ENCODE results near the gene TMPRSS12. TPM values are rescaled to one million over a fixed set of nuclear protein-coding genes. Genes with fewer than 3 reads are reported as not detected.
"Not testable (repeated sequence)": the region's sequence is repeated elsewhere in the genome, so short reads cannot be mapped to it uniquely, and the experiment has no call there.

TMPRSS12 gene
- total RNA-seq, 3 donors from 2014 or later = not detected

GRCh38 chr12:50882563-50882962, 39.8 kb downstream of the TMPRSS12 start:
- DNase-seq = no peak
- no peak for ATAC-seq
- Histone ChIP-seq H3K36me3 (ENCODE audit: low read depth) (no peaks in the 10 kb centered on the region), H3K9me3 (no peaks in the 10 kb centered on the region), H3K4me3 (no peak overlapping the region), H3K4me1 (ENCODE audit: low read depth) (no peaks in the 10 kb centered on the region)
- intact Hi-C loops (cut with DNase I, micrococcal nuclease) = no loop called here
- TF ChIP-seq, protein P1, sequence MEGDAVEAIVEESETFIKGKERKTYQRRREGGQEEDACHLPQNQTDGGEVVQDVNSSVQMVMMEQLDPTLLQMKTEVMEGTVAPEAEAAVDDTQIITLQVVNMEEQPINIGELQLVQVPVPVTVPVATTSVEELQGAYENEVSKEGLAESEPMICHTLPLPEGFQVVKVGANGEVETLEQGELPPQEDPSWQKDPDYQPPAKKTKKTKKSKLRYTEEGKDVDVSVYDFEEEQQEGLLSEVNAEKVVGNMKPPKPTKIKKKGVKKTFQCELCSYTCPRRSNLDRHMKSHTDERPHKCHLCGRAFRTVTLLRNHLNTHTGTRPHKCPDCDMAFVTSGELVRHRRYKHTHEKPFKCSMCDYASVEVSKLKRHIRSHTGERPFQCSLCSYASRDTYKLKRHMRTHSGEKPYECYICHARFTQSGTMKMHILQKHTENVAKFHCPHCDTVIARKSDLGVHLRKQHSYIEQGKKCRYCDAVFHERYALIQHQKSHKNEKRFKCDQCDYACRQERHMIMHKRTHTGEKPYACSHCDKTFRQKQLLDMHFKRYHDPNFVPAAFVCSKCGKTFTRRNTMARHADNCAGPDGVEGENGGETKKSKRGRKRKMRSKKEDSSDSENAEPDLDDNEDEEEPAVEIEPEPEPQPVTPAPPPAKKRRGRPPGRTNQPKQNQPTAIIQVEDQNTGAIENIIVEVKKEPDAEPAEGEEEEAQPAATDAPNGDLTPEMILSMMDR (IDR thresholded peaks at IDR 0.05) = no peak

DNA sequence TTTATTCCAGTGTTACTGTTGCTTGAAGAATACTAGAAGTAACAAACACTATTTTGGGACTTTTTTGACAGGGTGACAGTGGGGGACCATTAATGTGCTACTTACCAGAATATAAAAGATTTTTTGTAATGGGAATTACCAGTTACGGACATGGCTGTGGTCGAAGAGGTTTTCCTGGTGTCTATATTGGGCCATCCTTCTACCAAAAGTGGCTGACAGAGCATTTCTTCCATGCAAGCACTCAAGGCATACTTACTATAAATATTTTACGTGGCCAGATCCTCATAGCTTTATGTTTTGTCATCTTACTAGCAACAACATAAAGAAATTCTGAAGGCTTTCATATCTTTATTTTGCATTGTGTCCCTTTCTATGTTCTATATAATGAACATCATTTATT, 44.5 kb downstream of the TMPRSS12 start:
- Histone ChIP-seq H3K4me3 (no peak overlapping the region), H3K36me3 (ENCODE audit: low read depth) (no peaks in the 10 kb centered on the region), H3K9me3 (no peaks in the 10 kb centered on the region), H3K4me1 (ENCODE audit: low read depth) (no peaks in the 10 kb centered on the region)
- TF ChIP-seq, protein P1 (IDR thresholded peaks at IDR 0.05) = no peak
- intact Hi-C loops (cut with DNase I, micrococcal nuclease) = no loop called here
- ATAC-seq (no peak), DNase-seq (no peak)

GRCh38 chr12:50888666-50889065, 45.9 kb downstream of the TMPRSS12 start:
- ATAC-seq (no peak), DNase-seq (no peak)
- Histone ChIP-seq H3K4me3 (no peak overlapping the region), H3K36me3 (ENCODE audit: low read depth) (no peaks in the 10 kb centered on the region), H3K9me3 (no peaks in the 10 kb centered on the region), H3K4me1 (ENCODE audit: low read depth) (no peaks in the 10 kb centered on the region)
- intact Hi-C loops (cut with DNase I, micrococcal nuclease) = no loop called here
- TF ChIP-seq, protein P1 (IDR thresholded peaks at IDR 0.05) = no peak

- Histone ChIP-seq H3K4me3 (no peak overlapping the region), H3K36me3 (ENCODE audit: low read depth) (no peaks in the 10 kb centered on the region), H3K9me3 (peaks cover 2% of the 10 kb centered on the region), H3K4me1 (ENCODE audit: low read depth) (no peaks in the 10 kb centered on the region)
- intact Hi-C loops (cut with DNase I, micrococcal nuclease) = no loop called here
- DNase-seq (no peak), ATAC-seq (no peak)
- TF ChIP-seq, protein P1 (IDR thresholded peaks at IDR 0.05) = no peak
These were observed 51.5 kb downstream of the TMPRSS12 start for GRCh38 chr12:50894241-50894640.

GRCh38 chr12:50901685-50902113, 59.0 kb downstream of the TMPRSS12 start:
- Histone ChIP-seq H3K9me3 (peaks cover 2% of the 10 kb centered on the region), H3K4me3 (no peak overlapping the region), H3K4me1 (ENCODE audit: low read depth) (no peaks in the 10 kb centered on the region), H3K36me3 (ENCODE audit: low read depth) (no peaks in the 10 kb centered on the region)
- intact Hi-C loops (cut with DNase I, micrococcal nuclease) = no loop called here
- no peak for ATAC-seq
- TF ChIP-seq, protein P1 (IDR thresholded peaks at IDR 0.05) = no peak
- no peak for DNase-seq

- H3K4me1 ChIP-seq (ENCODE audit: low read depth); DNase-seq; H3K36me3 ChIP-seq (ENCODE audit: low read depth); intact Hi-C loops (cut with DNase I, micrococcal nuclease); ATAC-seq; H3K4me3 ChIP-seq: not testable (repeated sequence)
- peaks cover 13% of the 10 kb centered on the region for H3K9me3 ChIP-seq
These were observed 65.8 kb downstream of the TMPRSS12 start for GRCh38 chr12:50908479-50908878.

DNA sequence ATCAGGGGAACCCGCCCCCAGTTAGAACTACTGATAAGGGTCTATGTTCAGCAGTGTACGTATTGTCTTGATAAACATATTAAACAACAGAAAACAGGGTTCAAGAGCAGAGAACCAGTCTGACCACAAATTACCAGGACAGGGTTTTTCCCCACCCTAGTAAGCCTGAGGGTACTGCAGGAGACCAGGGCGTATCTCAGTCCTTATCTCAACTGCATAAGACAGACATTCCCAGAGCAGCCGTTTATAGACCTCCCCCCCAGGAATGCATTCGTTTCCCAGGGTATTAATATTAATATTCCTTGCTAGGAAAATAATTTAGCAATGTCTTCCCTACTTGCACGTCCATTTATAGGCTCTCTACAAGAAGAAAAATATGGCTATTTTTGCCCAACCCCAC, 69.6 kb downstream of the TMPRSS12 start:
- DNase-seq; intact Hi-C loops (cut with DNase I, micrococcal nuclease); ATAC-seq; H3K4me1 ChIP-seq (ENCODE audit: low read depth); H3K4me3 ChIP-seq; H3K36me3 ChIP-seq (ENCODE audit: low read depth): not testable (repeated sequence)
- H3K9me3 ChIP-seq = peaks cover 34% of the 10 kb centered on the region

All from mucosa of descending colon (tissue), 3 donors.